ENCODE data around the gene NFIB.

DNA sequence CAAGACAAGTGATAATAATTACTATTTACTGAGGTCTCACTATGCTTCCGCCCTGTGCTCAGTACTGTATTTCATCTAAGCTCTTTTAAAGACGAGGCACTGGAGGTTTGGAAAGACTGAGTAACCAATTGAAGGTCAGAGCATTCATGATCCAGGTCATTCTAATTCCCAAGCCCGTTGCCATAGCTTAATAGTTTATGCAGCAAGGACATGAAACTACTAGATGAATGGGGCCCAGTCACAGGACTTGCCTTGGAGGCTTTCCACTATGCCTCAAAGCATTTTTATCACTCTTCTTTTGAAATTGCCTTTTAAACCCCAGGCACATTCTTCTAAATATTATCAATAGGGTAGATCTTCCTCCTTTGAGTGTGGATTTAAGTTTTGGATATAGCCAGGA lies 17.2 kb upstream of the NFIB start:
- TF ChIP-seq POLR2AphosphoS5 (IDR thresholded peaks at IDR 0.05) (no peak), CTCF (IDR thresholded peaks at IDR 0.05) (no peak)
